IPS-20b (cell line): ENCODE measurements around the gene TET3.

Experiments used
- H3K27ac ChIP-seq: one replicate; pipeline ENCODE4 v1.5.1; 2013; ENCODE audit warnings: low read length
- H3K27me3 ChIP-seq: 2 replicates; pipeline ENCODE4 v1.6.1; 2013; ENCODE audit warnings: mild to moderate bottlenecking, low read length, inconsistent platforms; ENCODE audit not compliant: insufficient read depth
- H3K36me3 ChIP-seq: 2 replicates; pipeline ENCODE4 v1.6.1; 2013; ENCODE audit warnings: low read depth, mild to moderate bottlenecking, inconsistent platforms, low read length, moderate library complexity; ENCODE audit not compliant: insufficient read depth
- H3K4me1 ChIP-seq: 2 replicates; pipeline ENCODE4 v1.6.1; 2013; ENCODE audit warnings: mild to moderate bottlenecking, control low read depth, inconsistent platforms, low read length, moderate library complexity; ENCODE audit not compliant: insufficient read depth
- H3K4me3 ChIP-seq: 2 replicates; pipeline ENCODE4 v1.5.1; 2013; ENCODE audit warnings: mild to moderate bottlenecking, low read length, inconsistent platforms
- H3K9ac ChIP-seq: 2 replicates; pipeline ENCODE4 v1.6.1; 2013; ENCODE audit warnings: low read depth, mild to moderate bottlenecking, inconsistent platforms, low read length, moderate library complexity
- H3K9me3 ChIP-seq: 2 replicates; pipeline ENCODE4 v1.6.1; 2013; ENCODE audit warnings: mild to moderate bottlenecking, low read depth, low read length, inconsistent platforms; ENCODE audit not compliant: insufficient read depth

The TET3 gene

GRCh38 chr2:73947412-73948018, 37.2 kb upstream of the TET3 start:
- no peak overlapping the region for H3K4me3 ChIP-seq
- no peaks in the 10 kb centered on the region for H3K27me3 ChIP-seq
- no peaks in the 10 kb centered on the region for H3K4me1 ChIP-seq
- H3K27ac ChIP-seq = no peak overlapping the region
- H3K36me3 ChIP-seq = peaks cover 86% of the 10 kb centered on the region
- no peaks in the 10 kb centered on the region for H3K9me3 ChIP-seq
- H3K9ac ChIP-seq = no peak overlapping the region

DNA sequence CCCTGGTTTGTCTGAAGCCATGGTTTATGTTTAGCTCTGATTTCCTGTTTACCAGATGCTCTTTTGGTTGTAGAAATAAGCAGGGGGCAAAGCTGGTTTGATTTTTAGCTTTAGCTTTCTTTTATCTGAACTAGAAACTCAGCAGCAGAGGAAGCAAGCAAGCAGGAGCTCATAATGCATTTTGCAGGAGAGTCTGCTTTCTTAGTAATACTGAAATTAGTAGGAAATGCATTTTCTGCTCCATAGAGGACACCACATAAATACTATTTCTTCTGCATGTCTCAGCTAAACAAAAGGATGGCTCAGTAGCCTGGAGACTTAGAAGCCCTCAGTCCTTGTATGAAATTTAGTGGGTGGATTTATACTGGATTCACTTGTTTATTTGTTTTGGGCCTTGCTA, 34.9 kb upstream of the TET3 start:
- H3K27ac ChIP-seq = no peak overlapping the region
- H3K4me3 ChIP-seq = no peak overlapping the region
- H3K27me3 ChIP-seq = no peaks in the 10 kb centered on the region
- no peaks in the 10 kb centered on the region for H3K9me3 ChIP-seq
- no peaks in the 10 kb centered on the region for H3K4me1 ChIP-seq
- H3K36me3 ChIP-seq = peaks cover 88% of the 10 kb centered on the region
- no peak overlapping the region for H3K9ac ChIP-seq

GRCh38 chr2:73952499-73953446, 31.9 kb upstream of the TET3 start:
- H3K36me3 ChIP-seq = peaks cover 91% of the 10 kb centered on the region
- no peaks in the 10 kb centered on the region for H3K9me3 ChIP-seq
- no peak overlapping the region for H3K4me3 ChIP-seq
- no peaks in the 10 kb centered on the region for H3K27me3 ChIP-seq
- H3K9ac ChIP-seq = no peak overlapping the region
- H3K27ac ChIP-seq = no peak overlapping the region
- no peaks in the 10 kb centered on the region for H3K4me1 ChIP-seq

GRCh38 chr2:73956218-73956865, 28.4 kb upstream of the TET3 start:
- Histone ChIP-seq H3K4me3 (no peak overlapping the region), H3K27me3 (no peaks in the 10 kb centered on the region), H3K4me1 (no peaks in the 10 kb centered on the region), H3K9ac (no peak overlapping the region), H3K36me3 (peaks cover 79% of the 10 kb centered on the region), H3K9me3 (no peaks in the 10 kb centered on the region), H3K27ac (no peak overlapping the region)

GRCh38 chr2:73961274-73961673, 23.4 kb upstream of the TET3 start:
- Histone ChIP-seq H3K27ac (no peak overlapping the region), H3K36me3 (peaks cover 36% of the 10 kb centered on the region), H3K4me3 (no peak overlapping the region), H3K4me1 (no peaks in the 10 kb centered on the region), H3K9me3 (no peaks in the 10 kb centered on the region), H3K27me3 (no peaks in the 10 kb centered on the region), H3K9ac (no peak overlapping the region)

DNA sequence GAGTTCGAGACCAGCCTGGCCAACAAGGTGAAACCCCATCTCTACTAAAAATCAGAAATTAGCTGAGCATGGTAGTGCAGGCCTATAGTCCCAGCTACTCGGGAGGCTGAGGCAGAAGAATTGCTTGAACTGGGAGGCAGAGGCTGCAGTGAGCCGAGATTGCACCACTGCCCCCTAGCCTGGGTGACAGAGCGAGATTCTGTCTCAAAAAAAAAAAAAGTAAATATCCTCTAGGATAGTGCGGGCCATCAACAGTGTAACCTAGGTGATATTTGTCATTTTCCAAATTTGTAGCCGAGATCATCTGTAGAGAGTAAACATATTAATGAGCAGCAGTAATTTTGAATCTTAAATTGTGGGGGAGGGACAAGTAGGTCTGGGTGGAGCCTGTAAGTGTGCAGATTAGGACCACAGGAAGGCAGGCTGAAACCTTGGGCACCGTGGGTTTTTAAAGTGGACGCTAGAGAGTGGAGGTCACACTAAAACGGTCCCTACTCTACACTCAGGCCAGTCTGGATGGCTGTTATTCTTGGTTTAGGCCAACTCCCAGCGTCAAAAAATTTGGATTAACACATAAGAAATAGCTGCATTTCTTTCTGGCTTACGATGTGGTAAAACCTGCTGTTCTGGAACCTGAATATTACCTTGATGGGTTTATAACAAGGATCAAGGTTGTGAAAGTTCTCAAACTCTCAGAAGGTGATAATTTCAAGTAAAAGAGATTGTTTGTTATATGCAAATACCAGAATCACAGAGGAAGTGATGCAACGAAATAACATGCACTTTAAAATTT, 22.7 kb upstream of the TET3 start:
- no peak overlapping the region for H3K9ac ChIP-seq
- peaks cover 28% of the 10 kb centered on the region for H3K36me3 ChIP-seq
- H3K27me3 ChIP-seq = no peaks in the 10 kb centered on the region
- H3K4me3 ChIP-seq = no peak overlapping the region
- no peaks in the 10 kb centered on the region for H3K4me1 ChIP-seq
- no peak overlapping the region for H3K27ac ChIP-seq
- no peaks in the 10 kb centered on the region for H3K9me3 ChIP-seq

GRCh38 chr2:73962798-73963197, 21.9 kb upstream of the TET3 start:
- no peak overlapping the region for H3K27ac ChIP-seq

DNA sequence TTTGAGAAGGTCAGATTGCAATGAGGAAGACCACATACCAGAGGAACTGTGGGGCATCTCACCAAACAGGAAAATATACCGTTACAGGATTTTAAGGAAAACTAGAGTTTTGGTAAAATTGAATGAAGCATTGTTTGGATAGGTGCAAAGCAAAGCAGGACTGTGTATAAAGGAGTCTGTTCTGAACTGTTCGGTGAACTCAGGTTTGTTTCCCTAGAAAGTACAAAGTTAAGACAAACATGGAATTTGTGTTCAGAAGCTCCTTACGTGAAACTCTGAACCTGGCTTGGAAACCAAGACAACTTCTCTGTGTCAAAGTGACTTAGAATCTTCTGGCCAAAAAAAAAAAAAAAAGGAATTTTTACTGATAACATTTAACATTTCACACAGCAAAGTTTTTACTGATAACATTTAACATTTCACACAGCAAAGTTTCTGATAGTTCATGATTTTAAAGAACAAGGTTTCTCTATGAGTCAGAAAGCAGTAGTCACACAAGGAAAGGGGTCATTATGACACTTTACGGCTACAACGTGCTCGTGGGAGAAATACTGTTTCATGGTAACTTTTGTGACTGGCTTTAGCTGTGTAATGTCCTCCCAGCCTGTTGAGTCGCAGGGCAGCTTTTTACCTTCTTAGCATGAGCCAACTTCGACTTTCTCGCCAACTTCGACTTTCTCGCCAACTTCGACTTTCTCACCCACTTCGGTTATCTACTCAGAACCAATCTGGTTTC, 21.2 kb upstream of the TET3 start:
- Histone ChIP-seq H3K27me3 (no peaks in the 10 kb centered on the region), H3K9ac (no peak overlapping the region), H3K36me3 (peaks cover 14% of the 10 kb centered on the region), H3K27ac (no peak overlapping the region), H3K4me3 (no peak overlapping the region), H3K9me3 (no peaks in the 10 kb centered on the region), H3K4me1 (no peaks in the 10 kb centered on the region)

More at GRCh38 chr2:73962798-73963197, 21.9 kb upstream of the TET3 start:
- H3K4me1 ChIP-seq = no peaks in the 10 kb centered on the region
- peaks cover 21% of the 10 kb centered on the region for H3K36me3 ChIP-seq
- H3K9me3 ChIP-seq = no peaks in the 10 kb centered on the region
- no peaks in the 10 kb centered on the region for H3K27me3 ChIP-seq
- H3K9ac ChIP-seq = no peak overlapping the region
- H3K4me3 ChIP-seq = no peak overlapping the region

GRCh38 chr2:73964223-73964622, 20.5 kb upstream of the TET3 start:
- no peak overlapping the region for H3K9ac ChIP-seq
- H3K36me3 ChIP-seq = peaks cover 7% of the 10 kb centered on the region
- H3K9me3 ChIP-seq = no peaks in the 10 kb centered on the region
- H3K4me3 ChIP-seq = no peak overlapping the region
- H3K27me3 ChIP-seq = no peaks in the 10 kb centered on the region
- H3K4me1 ChIP-seq = no peaks in the 10 kb centered on the region
- H3K27ac ChIP-seq = no peak overlapping the region

- Histone ChIP-seq H3K4me3 (no peak overlapping the region), H3K9ac (no peak overlapping the region), H3K4me1 (no peaks in the 10 kb centered on the region), H3K27ac (no peak overlapping the region), H3K27me3 (no peaks in the 10 kb centered on the region), H3K9me3 (no peaks in the 10 kb centered on the region), H3K36me3 (no peaks in the 10 kb centered on the region)
Measured at GRCh38 chr2:73965053-73965452, 19.7 kb upstream of the TET3 start.
